GM21367 (cell line): ENCODE measurements around the gene ZNF385D.

Experiments used
- ATAC-seq: cut with Tn5 transposase; IDR thresholded peaks from one replicate; pipeline ENCODE4 v1.9.1; 2021; ENCODE audit not compliant: unreplicated experiment

The ZNF385D gene

GRCh38 chr3:21682206-21682605 lies 68.8 kb downstream of the ZNF385D start:
- ATAC-seq = no peak

- ATAC-seq = no peak
Observed at GRCh38 chr3:21673393-21673792, 77.6 kb downstream of the ZNF385D start.

GRCh38 chr3:21672303-21672702 lies 78.7 kb downstream of the ZNF385D start:
- no peak for ATAC-seq

GRCh38 chr3:21670386-21670785 lies 80.6 kb downstream of the ZNF385D start:
- no peak for ATAC-seq

- no peak for ATAC-seq
Observed at GRCh38 chr3:21668012-21668411, 83.0 kb downstream of the ZNF385D start.

- ATAC-seq = no peak
Observed at GRCh38 chr3:21665444-21666100, 85.4 kb downstream of the ZNF385D start.

GRCh38 chr3:21664996-21665395 lies 86.0 kb downstream of the ZNF385D start:
- no peak for ATAC-seq

GRCh38 chr3:21662403-21662802 lies 88.6 kb downstream of the ZNF385D start:
- no peak for ATAC-seq

- no peak for ATAC-seq
Observed at GRCh38 chr3:21654662-21655061, 96.3 kb downstream of the ZNF385D start.

- ATAC-seq = no peak
Observed at GRCh38 chr3:21654241-21654640, 96.8 kb downstream of the ZNF385D start.

- ATAC-seq = no peak
Observed at GRCh38 chr3:21649519-21649918, 101.5 kb downstream of the ZNF385D start.

GRCh38 chr3:21647961-21648360 lies 103.0 kb downstream of the ZNF385D start:
- ATAC-seq = no peak

- ATAC-seq = no peak
Observed at GRCh38 chr3:21645121-21645897, 105.7 kb downstream of the ZNF385D start.

GRCh38 chr3:21644268-21644667 lies 106.7 kb downstream of the ZNF385D start:
- no peak for ATAC-seq

- no peak for ATAC-seq
Observed at GRCh38 chr3:21643752-21644151, 107.3 kb downstream of the ZNF385D start.

- ATAC-seq = no peak
Observed at GRCh38 chr3:21642433-21642832, 108.6 kb downstream of the ZNF385D start.

- no peak for ATAC-seq
Observed at GRCh38 chr3:21641959-21642358, 109.1 kb downstream of the ZNF385D start.

GRCh38 chr3:21638488-21638887 lies 112.5 kb downstream of the ZNF385D start:
- ATAC-seq = no peak

- ATAC-seq = no peak
Observed at GRCh38 chr3:21634112-21634511, 116.9 kb downstream of the ZNF385D start.

GRCh38 chr3:21624524-21624923 lies 126.5 kb downstream of the ZNF385D start:
- ATAC-seq = no peak

GRCh38 chr3:21621181-21621651 lies 129.8 kb downstream of the ZNF385D start:
- ATAC-seq = no peak

GRCh38 chr3:21620511-21621155 lies 130.4 kb downstream of the ZNF385D start:
- no peak for ATAC-seq
